NCI-H748 (cell line): ENCODE data around the gene RASGEF1C.
"Not testable (repeated sequence)": the region's sequence is repeated elsewhere in the genome, so short reads cannot be mapped to it uniquely, and the experiment has no call there.

Experiments used
- DNase-seq: peaks from one replicate; lab custom pipeline; 2025; ENCODE audit not compliant: unreplicated experiment; lab: John Stamatoyannopoulos, UW

Gene RASGEF1C

GRCh38 chr5:180212363-180213255 lies 3.6 kb upstream of the RASGEF1C start:
- DNase-seq = no peak

- no peak for DNase-seq
Observed at GRCh38 chr5:180211761-180212035, 2.7 kb upstream of the RASGEF1C start.

- no peak for DNase-seq
Observed at GRCh38 chr5:180210961-180211760, 2.1 kb upstream of the RASGEF1C start.

- DNase-seq = not testable (repeated sequence)
Observed at GRCh38 chr5:180210077-180210476, 1.1 kb upstream of the RASGEF1C start.

- DNase-seq = peak; percentile 67
Observed at GRCh38 chr5:180208435-180209081, 453 bp downstream of the RASGEF1C start.

GRCh38 chr5:180208038-180208434 lies 975 bp downstream of the RASGEF1C start:
- DNase-seq = no peak

GRCh38 chr5:180207593-180207992 lies 1.4 kb downstream of the RASGEF1C start:
- DNase-seq = no peak

- no peak for DNase-seq
Observed at GRCh38 chr5:180206993-180207392, 2.0 kb downstream of the RASGEF1C start.

- DNase-seq = no peak
Observed at GRCh38 chr5:180205916-180206315, 3.1 kb downstream of the RASGEF1C start.

- no peak for DNase-seq
Observed at GRCh38 chr5:180204276-180204819, 4.7 kb downstream of the RASGEF1C start.

- DNase-seq = no peak
Observed at GRCh38 chr5:180202939-180203573, 6.0 kb downstream of the RASGEF1C start.

GRCh38 chr5:180201051-180201987 lies 7.7 kb downstream of the RASGEF1C start:
- DNase-seq = peak; percentile 64

GRCh38 chr5:180199390-180199789 lies 9.6 kb downstream of the RASGEF1C start:
- DNase-seq = no peak

- no peak for DNase-seq
Observed at GRCh38 chr5:180198208-180198607, 10.8 kb downstream of the RASGEF1C start.

- no peak for DNase-seq
Observed at GRCh38 chr5:180197016-180197702, 11.9 kb downstream of the RASGEF1C start.

- DNase-seq = no peak
Observed at GRCh38 chr5:180194410-180195345, 14.3 kb downstream of the RASGEF1C start.

- DNase-seq = no peak
Observed at GRCh38 chr5:180193749-180194375, 15.1 kb downstream of the RASGEF1C start.

- DNase-seq = no peak
Observed at GRCh38 chr5:180191716-180192115, 17.3 kb downstream of the RASGEF1C start.
